GM18517 (cell line): ENCODE results near the gene ETS1.

ENCODE experiments used
- ATAC-seq: cut with Tn5 transposase; IDR thresholded peaks from one replicate; pipeline ENCODE4 v1.9.1; 2021; ENCODE audit warnings: mild to moderate bottlenecking, moderate library complexity; ENCODE audit not compliant: unreplicated experiment

ETS1 gene

GRCh38 chr11:128570632-128571031 lies 16.7 kb downstream of the ETS1 start:
- ATAC-seq = no peak

- ATAC-seq = no peak
These were observed 18.1 kb downstream of the ETS1 start for GRCh38 chr11:128569291-128569690.

- ATAC-seq = no peak
These were observed 19.1 kb downstream of the ETS1 start for GRCh38 chr11:128568166-128568778.

GRCh38 chr11:128567130-128567529 lies 20.2 kb downstream of the ETS1 start:
- no peak for ATAC-seq

GRCh38 chr11:128565881-128566280 lies 21.5 kb downstream of the ETS1 start:
- no peak for ATAC-seq

DNA sequence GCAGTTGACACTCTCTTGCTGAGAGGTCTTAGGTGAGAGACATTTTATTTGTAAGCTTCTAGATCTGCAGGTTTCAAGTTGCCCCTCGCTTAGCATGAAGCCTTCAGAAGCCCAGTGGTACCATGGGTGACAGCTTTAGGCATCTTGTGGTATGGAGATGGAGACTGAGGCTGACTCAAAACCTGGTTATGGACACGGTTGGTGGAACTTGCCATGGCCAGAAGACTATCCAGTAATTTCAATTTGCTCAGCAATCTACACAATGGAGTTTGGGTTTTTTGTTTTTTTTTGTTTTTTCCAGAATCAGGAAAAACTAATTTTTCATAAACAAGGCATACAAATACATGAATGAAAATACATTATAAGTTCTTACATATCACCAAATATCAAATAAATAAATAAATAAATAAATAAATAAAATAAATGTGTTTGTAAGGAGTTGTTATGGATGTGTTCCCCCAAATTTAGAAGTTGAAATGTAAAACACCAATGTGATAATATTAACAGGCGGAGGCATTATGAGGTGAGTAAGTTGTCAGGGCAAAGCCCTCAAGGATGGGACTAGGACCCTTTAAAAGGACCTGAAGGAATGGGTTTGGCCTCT lies 22.6 kb downstream of the ETS1 start:
- no peak for ATAC-seq

DNA sequence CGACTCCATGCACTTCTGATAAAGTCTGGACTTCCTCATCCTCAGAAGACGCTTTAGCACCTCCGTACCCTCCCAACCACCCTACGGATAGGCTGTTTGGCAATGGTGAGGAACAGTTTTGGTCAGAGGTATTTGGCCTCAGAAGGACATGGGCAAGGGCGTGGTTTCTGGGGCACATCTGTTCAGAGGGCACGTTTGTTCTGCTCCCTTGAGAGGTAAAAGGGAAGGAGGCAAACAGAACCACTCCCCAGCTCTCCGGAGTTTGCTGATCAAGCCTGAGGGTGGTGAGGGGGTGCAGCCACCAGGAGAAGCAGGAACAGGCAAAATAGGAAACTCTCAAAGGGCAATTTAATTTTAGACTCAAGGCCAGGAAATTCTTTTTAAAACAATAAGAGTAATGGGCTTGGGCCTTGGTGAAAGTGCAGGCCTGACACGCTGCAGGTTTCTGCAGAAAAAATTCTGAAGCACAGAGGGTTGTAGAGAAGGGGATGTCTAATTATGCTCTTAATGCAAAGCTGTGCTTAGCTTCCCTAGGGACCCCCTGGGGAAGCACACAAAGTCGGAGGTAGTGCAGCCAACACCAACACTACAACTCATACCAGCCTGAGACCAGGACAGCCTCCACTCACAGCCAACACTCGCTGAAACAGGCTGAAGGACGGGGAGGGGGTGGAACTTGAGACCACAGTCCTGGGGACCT lies 23.3 kb downstream of the ETS1 start:
- ATAC-seq = no peak

DNA sequence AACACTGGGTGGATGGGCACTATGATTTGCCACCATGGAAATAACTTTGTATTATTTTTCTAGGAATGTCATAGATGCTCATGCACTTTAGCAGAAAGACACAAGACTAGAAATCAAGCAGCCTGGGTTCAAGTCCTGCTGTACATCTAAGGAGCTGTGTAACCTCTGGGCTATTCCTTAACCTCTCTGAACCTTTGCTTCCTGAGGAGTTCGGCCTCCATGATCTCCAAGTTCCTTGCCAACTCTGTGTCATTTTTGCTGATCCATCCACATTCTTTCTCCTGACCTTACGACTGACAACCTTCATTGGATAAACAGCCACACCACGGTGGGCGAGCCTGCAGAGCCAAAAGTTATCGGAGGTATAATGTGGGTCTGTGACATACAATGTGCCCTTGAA lies 24.1 kb downstream of the ETS1 start:
- no peak for ATAC-seq

DNA sequence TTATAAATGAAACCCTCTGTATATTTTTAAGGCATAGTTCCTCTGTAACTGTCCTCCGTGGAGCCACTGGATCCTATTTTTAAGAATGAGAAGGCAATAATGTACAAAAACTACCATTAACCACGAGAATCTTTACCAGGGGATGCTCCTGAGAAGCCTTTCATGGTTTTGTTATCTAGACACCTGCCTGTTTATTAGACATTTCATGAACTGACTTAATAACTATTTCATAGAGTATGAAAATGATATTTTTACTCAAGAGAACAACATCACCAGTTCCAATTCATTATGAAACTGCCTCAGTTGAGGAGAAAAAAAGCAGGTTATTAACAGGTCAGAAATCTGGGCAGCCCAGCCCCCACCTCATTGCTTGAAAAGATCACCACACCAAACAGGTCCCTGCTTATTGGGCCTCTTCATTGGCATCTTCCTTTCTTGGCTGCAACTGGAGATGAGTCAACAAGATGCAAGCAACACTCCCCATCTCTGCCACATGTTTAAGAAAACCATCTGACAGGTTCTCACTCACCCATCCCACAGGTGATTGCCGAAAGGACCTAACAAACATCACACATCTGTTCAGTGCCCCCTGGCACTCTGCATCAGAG lies 27.8 kb downstream of the ETS1 start:
- peak; percentile 42 for ATAC-seq

- no peak for ATAC-seq
These were observed 31.8 kb downstream of the ETS1 start for GRCh38 chr11:128555606-128556005.

DNA sequence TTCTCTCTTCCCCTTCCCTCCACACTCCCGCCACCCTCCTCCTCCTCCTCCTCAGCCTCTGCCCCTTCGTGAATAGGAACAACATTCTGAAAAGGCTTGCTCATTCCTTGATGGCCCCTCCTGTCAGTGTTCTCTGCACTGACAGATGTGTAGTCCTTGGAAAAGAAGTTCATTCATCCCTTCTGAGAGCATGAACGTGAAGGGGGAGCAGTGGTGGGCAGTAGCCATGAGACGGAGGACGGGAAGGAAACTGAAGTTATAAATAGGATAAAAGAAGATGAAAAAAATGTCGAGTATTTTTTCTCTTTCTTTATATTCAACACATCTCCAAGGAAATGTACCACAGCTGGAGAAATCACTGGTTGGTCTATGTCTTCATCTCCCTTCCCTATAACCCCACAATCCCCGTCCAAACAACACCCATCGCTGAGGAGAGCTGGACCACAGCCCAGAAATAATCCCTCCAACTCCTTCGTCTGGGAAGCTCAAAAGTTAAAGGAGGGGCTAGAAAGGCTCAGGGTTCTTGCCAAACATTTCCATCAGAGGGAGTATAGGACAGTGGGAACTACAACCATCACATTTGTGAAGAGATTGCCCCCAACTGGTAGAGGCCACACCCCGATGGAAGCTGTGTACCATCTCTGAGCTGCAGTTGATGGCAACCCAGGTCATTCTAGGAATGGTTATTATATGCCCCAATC lies 33.5 kb downstream of the ETS1 start:
- ATAC-seq = no peak

DNA sequence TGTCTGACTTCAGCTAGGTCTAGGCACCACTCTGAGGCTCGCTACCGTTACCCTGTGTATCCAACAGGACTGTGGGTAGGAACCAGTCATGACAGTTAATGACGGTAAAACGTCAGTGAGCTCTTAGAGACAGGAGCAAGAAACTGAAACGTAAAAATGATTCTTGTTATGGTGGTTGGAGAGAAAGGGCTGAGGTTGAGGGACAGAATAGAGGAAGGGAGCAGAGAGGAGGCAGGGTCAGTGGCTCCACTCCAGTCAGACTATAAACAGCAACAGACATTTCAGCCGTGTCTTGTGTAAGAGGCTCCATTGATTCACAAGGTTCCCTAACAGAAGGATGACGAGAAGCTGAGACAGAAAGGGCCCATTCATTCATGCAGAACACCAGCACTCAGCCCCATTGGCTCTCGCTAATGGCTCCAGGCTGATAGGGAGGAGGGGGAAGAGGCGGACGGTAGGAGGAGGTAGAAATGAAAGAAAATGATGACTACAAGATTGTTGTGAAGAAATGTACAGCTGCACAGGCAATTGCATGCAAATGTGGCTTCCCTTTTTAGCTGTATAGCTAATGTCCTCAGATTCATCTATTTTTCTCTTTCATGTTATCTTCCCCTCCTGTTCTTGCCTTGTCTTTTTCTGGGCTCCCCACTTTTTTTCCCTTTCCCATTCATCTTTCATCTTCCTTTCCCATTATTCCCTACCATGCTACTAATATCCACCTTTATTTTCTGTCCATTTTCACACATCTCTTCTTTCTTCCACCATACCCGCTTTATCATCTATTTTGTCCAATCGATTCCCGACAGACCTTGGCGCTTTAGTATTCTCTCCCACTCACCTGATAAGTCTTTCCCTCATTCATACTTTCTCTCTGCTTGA lies 34.3 kb downstream of the ETS1 start:
- ATAC-seq = peak; percentile 59

- ATAC-seq = peak; percentile 72
These were observed 35.6 kb downstream of the ETS1 start for GRCh38 chr11:128551611-128552335.

GRCh38 chr11:128551058-128551457 lies 36.3 kb downstream of the ETS1 start:
- no peak for ATAC-seq

- ATAC-seq = no peak
These were observed 37.0 kb downstream of the ETS1 start for GRCh38 chr11:128550261-128550821.

DNA sequence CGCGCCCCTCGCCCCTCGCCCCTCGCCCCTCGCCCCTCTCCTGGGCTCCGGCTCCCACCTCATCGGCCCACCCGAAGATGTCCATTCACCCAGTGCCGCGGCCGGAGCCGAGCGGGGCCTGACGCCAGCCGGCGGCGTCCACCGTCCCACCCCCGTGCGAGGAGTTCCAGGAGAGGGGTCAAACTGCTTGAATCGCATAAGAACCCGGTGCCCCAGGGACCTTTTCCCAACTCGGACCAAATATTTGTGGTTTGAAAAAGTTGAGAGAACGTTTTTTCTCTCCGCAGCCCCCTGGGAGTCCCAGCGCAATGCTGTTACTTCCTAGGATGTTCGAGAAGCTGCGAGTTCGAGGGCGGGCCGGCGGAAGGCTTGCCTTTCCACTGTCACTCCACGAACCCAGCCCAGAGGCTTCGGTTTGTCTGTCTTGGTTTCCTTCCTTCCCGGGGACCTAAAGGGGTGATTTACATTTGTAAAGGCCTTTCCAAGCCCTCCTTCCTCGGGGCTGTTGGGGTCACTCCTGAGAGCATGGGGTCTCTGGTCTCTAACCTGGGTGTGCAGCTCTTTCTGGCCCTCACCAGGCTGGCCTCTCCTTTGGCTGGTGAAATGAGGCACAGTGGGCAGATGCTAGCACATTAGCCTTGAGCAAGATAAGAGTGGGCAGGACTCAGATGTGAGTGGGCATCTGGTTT lies 38.0 kb downstream of the ETS1 start:
- ATAC-seq = no peak

GRCh38 chr11:128548649-128549255 lies 38.6 kb downstream of the ETS1 start:
- ATAC-seq = no peak

DNA sequence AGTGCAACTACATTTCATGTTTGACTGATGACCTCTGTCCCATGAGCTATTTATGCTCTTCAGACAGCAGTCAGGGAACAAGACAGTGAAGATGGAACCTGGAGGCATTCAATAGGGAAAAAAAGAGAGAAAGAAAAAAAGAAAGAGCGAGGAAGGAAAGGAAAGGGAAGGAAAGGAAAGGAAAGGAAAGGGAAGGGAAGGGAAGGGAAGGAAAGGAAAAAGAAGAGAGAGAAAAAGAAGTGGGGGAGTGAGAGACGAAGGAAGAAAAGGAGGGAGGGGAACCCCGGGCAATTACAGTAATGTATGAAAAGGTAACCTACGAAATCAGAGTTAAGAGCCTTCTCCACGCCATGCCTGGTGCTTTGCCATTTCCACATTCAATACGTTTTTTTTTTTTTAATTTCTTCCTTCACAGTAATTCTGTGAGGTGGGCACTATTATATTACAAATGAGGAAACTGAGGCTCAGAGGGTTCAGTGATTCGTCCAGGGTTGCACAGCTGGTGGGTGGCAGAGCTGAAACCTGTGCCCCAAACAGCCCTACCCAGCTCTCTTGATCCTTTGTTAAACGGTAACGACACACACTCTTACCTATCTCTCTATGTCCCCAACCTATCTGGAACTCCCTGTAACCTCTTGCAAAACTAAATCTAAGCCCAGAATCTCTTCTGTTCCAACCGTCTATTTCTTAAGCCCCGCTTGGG lies 39.3 kb downstream of the ETS1 start:
- no peak for ATAC-seq
